AG08396 (cell line): ENCODE results near the gene KIF16B.

ENCODE experiments used
- DNase-seq: peaks from one replicate; pipeline ENCODE4 v3.0.0; 2012; ENCODE audit warnings: low spot score, mixed read lengths

Gene KIF16B

GRCh38 chr20:16432466-16433292 lies 140.6 kb downstream of the KIF16B start:
- DNase-seq: no peak

DNA sequence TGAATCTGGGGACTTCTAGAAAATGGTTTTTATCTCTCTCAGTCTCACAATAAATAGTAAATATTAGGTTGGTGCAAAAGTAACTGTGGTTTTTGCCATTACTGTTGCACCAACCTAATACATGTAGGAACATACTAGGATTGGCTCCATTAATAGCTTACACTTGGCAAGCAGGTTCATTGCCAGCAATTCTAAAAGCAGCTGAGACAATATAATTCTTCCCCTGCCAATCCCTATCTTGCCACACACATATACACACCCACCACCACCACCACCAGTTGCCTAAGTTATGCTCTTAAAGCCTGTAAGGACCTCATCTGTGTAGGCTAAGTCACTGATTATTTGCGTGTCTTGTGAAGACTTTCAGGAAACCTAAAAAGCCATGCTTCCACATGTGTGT lies 145.1 kb downstream of the KIF16B start:
- no peak for DNase-seq

DNA sequence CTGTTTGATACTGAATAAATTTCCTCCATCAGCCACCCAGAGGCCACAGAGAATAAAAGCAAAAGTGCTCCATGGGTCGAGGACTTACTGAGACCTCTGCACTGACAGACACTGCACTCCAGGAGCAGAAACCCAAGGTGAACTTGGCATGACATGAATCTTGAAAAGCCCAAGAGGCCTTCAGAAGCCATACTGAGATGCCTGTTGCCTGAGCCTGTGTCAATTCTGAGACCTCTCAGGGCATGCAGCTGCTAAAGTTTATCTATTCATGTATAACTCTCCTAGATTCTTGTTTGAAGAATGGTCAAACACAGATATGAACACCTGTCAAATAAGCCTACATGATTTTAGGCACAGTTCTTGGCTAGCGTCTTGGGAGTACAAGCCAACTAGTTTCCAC lies 145.7 kb downstream of the KIF16B start:
- DNase-seq: no peak

GRCh38 chr20:16424780-16425179 lies 148.5 kb downstream of the KIF16B start:
- no peak for DNase-seq

- no peak for DNase-seq
These were observed 149.7 kb downstream of the KIF16B start for GRCh38 chr20:16423311-16424212.

DNA sequence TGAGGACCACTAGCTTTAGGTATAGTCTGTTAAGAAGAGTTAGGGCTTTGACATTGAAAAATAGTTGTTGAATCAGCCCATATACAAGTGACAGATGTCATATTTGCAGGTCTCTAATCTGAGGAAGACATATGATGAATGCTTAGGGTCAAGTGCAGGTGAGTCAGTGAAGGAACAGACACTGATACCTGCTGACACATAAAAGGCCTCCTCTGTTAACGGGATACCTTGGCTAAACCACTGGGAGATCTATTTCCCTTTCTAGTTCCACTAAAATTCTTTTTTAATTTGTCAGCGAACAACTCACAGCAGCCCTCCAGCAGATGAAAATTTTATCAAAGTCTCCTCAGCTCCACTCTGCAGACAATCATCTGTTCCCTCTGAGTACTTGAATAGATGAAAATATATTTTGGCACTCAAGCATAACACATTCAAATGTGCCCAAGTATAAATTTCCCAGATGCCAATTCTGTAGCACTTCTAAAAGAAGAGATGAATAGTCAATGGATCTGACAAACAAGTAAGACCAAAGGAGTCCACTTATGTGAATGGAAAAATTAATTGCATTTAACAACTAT lies 154.0 kb downstream of the KIF16B start:
- no peak for DNase-seq

DNA sequence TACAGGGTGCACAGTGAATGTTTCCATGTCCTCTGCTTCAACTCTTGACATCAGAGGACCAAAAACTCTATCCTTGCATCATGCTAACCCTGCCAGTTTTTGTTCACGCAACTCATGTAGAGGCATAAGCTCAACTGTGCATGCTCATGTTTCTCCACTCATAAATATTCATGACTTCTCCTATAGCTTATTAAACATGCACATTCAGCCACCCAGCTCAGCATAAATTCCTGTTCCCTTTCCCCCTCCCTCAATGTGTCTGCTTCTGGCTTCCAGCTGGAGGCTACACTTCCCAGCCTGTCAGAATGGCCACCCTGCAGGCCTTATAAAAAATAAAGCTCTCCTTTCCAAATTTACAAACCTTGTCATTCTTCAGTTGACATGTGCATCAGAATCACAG lies 154.6 kb downstream of the KIF16B start:
- no peak for DNase-seq

- no peak for DNase-seq
These were observed 156.2 kb downstream of the KIF16B start for GRCh38 chr20:16417001-16417400.

DNA sequence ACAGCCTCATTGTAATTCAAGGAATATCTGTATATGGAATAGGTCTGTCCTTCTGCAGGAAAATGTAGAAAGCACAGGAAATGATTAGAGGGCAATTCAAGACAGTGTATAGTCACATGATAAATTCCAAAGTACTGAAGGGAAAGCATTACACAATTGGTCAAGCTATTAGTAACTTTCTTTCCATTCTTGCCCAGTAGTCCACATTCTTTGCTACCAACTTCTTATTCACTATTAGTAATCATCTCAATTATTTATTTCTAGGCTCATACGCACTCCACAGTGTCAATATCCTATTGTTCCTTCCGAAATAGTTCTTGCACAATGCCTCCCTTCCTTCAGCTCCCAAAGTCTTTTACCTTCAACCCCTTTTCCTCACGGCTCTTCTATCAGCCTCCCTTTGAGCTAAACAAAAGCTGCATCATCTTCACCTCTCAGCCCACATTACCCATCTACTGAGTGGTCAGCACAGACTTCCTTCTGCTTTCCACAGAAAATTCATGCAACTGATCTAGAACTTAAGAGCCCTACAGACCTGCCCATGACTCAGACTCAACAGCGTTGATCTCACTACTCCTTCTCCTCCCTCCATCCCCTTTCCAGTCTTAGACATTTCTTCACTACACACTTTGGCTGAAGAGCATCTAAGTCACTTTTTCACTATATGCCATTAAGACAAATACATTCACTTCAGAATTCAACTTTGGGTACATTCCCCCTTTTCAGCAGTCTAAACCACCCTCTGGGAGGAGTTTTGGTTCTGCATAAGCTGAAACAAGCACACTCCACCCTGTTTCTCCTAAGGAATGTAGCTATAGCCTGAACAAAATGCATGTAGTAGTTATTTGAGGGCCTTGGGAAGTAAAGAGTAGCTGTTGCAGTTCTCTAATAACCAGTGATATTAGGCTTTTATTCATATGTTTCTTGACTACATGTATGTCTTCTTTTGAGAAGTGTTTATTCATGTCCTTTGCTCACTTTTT lies 157.9 kb downstream of the KIF16B start:
- peak; percentile 16 for DNase-seq

DNA sequence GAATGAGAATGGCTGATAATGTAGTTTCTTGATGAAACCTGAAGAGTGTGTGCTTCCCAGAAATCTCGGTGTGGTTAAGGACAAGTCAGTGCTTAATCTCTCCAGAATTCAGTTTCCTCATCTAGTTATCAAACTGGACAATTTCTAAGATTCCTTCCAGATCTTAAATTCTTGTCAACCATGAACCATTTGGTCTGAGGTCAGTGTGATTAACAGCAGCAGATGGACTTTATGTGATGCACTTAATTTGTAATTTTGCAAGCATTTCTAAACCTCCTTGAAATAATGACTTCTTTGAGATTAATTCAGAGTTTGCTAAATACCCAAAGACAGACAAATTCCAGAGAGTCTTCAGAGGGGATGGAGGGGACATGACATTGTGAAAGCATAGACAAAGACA lies 160.3 kb downstream of the KIF16B start:
- DNase-seq: no peak

DNA sequence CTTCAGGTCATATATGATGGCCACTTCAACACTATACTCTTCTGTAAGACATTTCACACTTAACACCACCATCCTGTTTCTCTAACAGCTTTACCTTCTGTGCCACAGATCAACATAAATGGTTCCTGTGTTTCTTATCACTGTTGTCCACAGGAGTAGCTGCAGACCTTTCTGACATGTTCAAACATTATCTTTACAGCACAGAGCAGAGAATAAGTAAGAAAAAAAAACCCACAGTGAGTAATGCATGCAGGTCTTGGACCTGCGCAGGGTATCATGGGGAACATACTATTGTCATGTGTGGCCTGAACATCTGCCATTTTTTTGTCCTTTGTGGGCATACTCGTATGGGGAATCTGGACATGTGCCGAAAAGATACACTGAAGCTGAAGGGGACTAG lies 161.9 kb downstream of the KIF16B start:
- no peak for DNase-seq

GRCh38 chr20:16410626-16411025 lies 162.6 kb downstream of the KIF16B start:
- DNase-seq: no peak

- no peak for DNase-seq
These were observed 164.3 kb downstream of the KIF16B start for GRCh38 chr20:16408981-16409380.

GRCh38 chr20:16407251-16408067 lies 165.8 kb downstream of the KIF16B start:
- no peak for DNase-seq

- no peak for DNase-seq
These were observed 168.0 kb downstream of the KIF16B start for GRCh38 chr20:16405254-16405653.

DNA sequence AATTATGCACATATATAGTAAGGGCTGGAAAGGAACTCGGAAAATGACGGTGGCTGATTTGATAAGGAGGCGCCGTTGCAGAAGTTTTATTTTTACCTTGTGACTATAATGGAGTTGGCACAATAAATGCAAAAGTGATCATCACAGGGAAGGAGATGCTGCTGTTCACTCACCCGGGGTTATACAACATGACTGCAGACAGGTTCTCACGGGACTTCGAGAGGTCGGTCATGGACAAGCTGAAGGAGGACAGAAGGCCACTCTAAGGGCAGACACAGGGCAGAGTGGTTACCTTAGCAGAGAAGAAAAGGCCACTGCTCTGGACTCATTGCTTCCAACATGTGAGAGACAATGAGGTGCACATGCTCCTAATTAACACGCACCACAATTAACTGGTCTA lies 168.6 kb downstream of the KIF16B start:
- DNase-seq: no peak

GRCh38 chr20:16404171-16404570 lies 169.1 kb downstream of the KIF16B start:
- no peak for DNase-seq

DNA sequence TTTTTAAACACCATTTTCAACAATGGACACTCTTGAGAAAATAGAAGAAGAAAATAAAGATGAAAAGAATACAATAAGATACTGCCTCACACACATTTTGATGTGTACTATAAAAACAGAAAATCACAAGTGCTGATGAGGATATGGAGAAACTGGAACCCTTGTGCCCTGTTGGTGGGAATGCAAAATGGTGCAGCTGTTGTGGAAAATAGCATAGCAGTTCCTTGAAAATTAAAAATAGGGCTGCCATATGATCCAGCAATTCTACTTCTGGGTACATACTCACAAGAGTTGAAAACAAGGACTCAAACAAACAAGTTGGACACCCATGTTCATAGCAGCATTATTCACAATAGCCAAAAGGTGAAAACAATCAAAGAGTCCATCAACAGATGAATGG lies 173.0 kb downstream of the KIF16B start:
- no peak for DNase-seq

DNA sequence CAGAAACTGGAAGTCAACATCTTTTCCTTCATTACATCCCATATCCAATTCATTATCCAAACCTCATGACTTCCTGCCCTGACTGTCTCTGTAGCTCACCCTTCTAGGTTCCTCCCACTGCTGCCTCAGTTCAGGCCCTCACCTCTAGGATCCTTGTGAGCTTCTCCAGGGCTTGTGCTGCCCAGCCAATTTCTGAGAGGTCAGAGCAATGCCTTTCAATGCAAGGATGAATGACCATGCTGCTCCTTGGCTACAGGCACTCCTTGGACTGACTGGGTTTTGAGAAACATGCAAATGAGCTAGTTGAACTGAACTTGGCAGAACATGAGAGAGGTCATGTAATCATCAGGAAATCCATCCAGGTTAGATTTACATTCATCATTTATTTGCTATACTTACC lies 173.4 kb downstream of the KIF16B start:
- no peak for DNase-seq

- DNase-seq: no peak
These were observed 176.2 kb downstream of the KIF16B start for GRCh38 chr20:16397086-16397485.

DNA sequence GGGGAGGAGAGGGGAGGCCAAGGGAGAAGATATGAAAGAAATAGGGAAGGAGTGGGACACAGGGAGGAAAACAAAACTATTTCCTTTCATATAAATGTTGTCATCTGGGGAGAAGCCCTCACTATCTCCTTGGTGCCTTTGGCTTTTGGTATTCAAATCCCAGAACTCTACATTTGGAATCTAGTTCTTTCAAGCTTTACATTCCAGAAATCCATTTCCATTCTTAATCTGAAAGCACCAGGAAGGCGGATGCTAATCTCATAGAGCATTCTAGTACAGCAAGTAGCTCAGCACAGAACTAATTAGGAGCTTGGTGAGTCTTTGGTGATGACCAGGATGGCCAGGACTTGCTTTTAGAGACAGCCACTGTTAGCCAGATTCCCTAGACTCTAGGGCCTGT lies 177.9 kb downstream of the KIF16B start:
- DNase-seq: no peak
